ENCODE results near the gene ULK2.

- TF ChIP-seq, protein P1, sequence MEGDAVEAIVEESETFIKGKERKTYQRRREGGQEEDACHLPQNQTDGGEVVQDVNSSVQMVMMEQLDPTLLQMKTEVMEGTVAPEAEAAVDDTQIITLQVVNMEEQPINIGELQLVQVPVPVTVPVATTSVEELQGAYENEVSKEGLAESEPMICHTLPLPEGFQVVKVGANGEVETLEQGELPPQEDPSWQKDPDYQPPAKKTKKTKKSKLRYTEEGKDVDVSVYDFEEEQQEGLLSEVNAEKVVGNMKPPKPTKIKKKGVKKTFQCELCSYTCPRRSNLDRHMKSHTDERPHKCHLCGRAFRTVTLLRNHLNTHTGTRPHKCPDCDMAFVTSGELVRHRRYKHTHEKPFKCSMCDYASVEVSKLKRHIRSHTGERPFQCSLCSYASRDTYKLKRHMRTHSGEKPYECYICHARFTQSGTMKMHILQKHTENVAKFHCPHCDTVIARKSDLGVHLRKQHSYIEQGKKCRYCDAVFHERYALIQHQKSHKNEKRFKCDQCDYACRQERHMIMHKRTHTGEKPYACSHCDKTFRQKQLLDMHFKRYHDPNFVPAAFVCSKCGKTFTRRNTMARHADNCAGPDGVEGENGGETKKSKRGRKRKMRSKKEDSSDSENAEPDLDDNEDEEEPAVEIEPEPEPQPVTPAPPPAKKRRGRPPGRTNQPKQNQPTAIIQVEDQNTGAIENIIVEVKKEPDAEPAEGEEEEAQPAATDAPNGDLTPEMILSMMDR (IDR thresholded peaks at IDR 0.05) = no peak
- TF ChIP-seq POLR2A (IDR thresholded peaks at IDR 0.05) = no peak
- no peak for TF ChIP-seq POLR2AphosphoS5 (IDR thresholded peaks at IDR 0.05)
These were observed 129.0 kb downstream of the ULK2 start for GRCh38 chr17:19738757-19739156.
